ENCODE data around the gene CAV1. TPM values are rescaled to one million over a fixed set of nuclear protein-coding genes. Genes with fewer than 3 reads are reported as not detected.

The CAV1 gene
- total and polyA plus RNA-seq, 2 of the 4 experiments (the other 2 are of a cell fraction) = 1,592 to 1,808 TPM

DNA sequence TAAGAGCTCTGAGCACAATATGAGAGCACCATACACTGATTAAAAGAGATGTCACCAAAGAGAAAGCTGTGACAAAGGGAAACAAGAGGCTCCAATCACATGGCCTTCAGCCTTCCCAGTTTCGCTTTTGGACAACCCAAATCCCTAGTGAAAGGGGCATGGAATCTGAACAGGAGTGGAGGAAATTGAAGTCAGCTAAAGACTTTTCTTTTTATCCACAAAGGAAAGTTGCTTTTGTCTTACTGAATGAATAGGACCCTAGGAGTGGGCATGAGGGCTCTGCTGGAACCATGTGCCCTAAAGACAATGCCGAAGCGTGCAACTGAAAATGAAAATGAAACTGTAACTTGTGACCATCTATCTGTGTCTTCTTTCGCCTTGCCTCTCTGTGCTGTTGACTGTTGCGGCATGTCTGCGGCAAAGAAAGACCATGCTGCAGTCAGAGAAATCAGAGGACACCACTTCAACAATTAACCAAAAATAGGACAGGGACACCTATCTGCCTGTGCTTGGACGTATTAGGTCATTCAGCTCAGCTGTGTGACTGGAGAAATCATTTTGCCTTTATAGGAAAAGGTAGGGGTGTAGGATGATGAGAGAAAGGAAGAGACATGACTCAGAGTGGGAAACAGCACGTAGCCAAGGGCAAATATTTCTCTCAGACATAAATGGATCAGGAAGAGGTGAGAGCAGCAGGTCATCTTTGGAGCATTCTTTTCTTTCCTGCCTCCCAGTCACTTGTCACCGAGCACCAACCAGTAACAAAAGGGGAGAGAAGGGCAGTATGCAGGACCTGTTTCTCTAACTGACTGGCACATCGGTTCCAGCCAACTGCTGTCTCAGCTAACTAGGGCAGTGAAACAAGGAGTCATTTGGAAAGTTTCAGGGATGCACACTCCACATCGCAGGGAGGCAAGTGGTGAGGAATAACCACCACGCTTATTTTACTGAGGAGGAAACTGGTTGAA is 13.0 kb upstream of the CAV1 start:
- POLR2A ChIA-PET (ENCODE audit: unreplicated experiment) = interaction anchor here (0.8 kb wide), 1 partner anchor 9 kb away, joined by 5 read pairs; no protein-coding TSS in a partner anchor
- intact Hi-C loops (cut with micrococcal nuclease) = no loop called here
- peaks cover 8% of the 10 kb centered on the region for H3K4me1 ChIP-seq (ENCODE audit: control insufficient read depth, insufficient read depth, low read length)

More for the DNA sequence above, 13.0 kb upstream of the CAV1 start:
- no TSS peak for BruUV-seq (replicated peaks)
- peak; percentile 69 for DNase-seq
- Histone ChIP-seq H3K56ac (ENCODE audit: extremely low read depth, insufficient read depth, low read length) (peak overlapping the region; percentile 57), H3K18ac (ENCODE audit: low read depth, low read length) (peak overlapping the region; percentile 56), H4K91ac (ENCODE audit: insufficient read depth, low read depth, low read length) (peak overlapping the region; percentile 90), H4K5ac (ENCODE audit: low read depth, low read length) (peak overlapping the region; percentile 63), H2BK20ac (ENCODE audit: low read depth, low read length) (peak overlapping the region; percentile 96), H3K4ac (ENCODE audit: low read depth, low read length) (peak overlapping the region; percentile 97), H3K9me1 (ENCODE audit: insufficient read depth, low read length) (no peaks in the 10 kb centered on the region; the same call in none of the 2 replicates), H2AK5ac (ENCODE audit: low read depth, low read length) (peak overlapping the region; percentile 72), H2AK9ac (replicated peaks; ENCODE audit: low read depth, low read length, poor library complexity) (peak overlapping the region; percentile 59), H3K27ac (ENCODE audit: insufficient read depth, low read length) (peak overlapping the region; percentile 78), H3K79me1 (ENCODE audit: low read depth in 1 of 2, low read length in 2 of 2) (peaks cover 0 to 12% of the 10 kb centered on the region in 2 experiments; a peak in 2 of 4 replicates), H3K4me2 (ENCODE audit: low read depth, low read length) (peak overlapping the region; percentile 63), H4K8ac (ENCODE audit: low read depth in 2 of 2, low read length in 2 of 2) (peak overlapping the region; percentile 70 to 81), H2BK15ac (ENCODE audit: low read depth, low read length) (peak overlapping the region; percentile 84), H2BK120ac (ENCODE audit: low read depth, low read length) (peak overlapping the region; percentile 97), H3K36me3 (ENCODE audit: control insufficient read depth, insufficient read depth, low read length) (peaks cover 5% of the 10 kb centered on the region), H2BK5ac (ENCODE audit: low read depth, low read length, poor library complexity, severe bottlenecking) (peak overlapping the region; percentile 94), H3K9me3 (ENCODE audit: control insufficient read depth, insufficient read depth, low read length) (no peaks in the 10 kb centered on the region), H2AFZ (replicated peaks; ENCODE audit: low read length, poor library complexity) (peak overlapping the region; percentile 75), H3K23ac (ENCODE audit: low read depth, low read length) (peak overlapping the region; percentile 92), H3K27me3 (ENCODE audit: control insufficient read depth, insufficient read depth, low read length) (no peaks in the 10 kb centered on the region), H3K14ac (replicated peaks; ENCODE audit: low read depth, low read length) (peak overlapping the region; percentile 96), H3K9ac (ENCODE audit: low read depth, low read length) (peak overlapping the region; percentile 22; the same call in 1 of the 2 replicates), H4K20me1 (ENCODE audit: insufficient read depth, low read length) (peaks cover 3% of the 10 kb centered on the region; the same call in 1 of the 2 replicates), H3K4me3 (ENCODE audit: insufficient read depth, low read depth, low read length) (peak overlapping the region; percentile 7; the same call in 1 of the 2 replicates)
- CTCF ChIA-PET = interaction anchor here (1.1 kb wide), 1 partner anchor 14 kb away, joined by 3 read pairs; no protein-coding TSS in a partner anchor
- dilution Hi-C loops (cut with HindIII; ENCODE audit: low sequenced_read_pairs, unreplicated experiment) (loop anchor here (25.0 kb wide), 1 partner anchor 250 kb away; no protein-coding TSS in a partner anchor), in situ Hi-C loops (cut with MboI; ENCODE audit: low sequenced_read_pairs) (no loop called here)
- TF ChIP-seq BHLHE40 (IDR thresholded peaks at IDR 0.05; ENCODE audit: low read depth, low read length) (no peak), RFX5 (IDR thresholded peaks at IDR 0.05; ENCODE audit: low read depth, low read length) (no peak), MXI1 (IDR thresholded peaks at IDR 0.05; ENCODE audit: borderline replicate concordance, low read depth, low read length) (no peak), RCOR1 (IDR thresholded peaks at IDR 0.05; ENCODE audit: insufficient replicate concordance, low read length) (no peak), CEBPB (IDR thresholded peaks at IDR 0.05; ENCODE audit: low read depth, low read length) (no peak), SMC3 (IDR thresholded peaks at IDR 0.05; ENCODE audit: low read depth, low read length) (no peak), FOS (IDR thresholded peaks at IDR 0.05; ENCODE audit: low read depth, low read length) (no peak), MAZ (IDR thresholded peaks at IDR 0.05; ENCODE audit: borderline replicate concordance, low read depth, low read length) (no peak), CHD1 (IDR thresholded peaks at IDR 0.05; ENCODE audit: low read depth, low read length) (no peak), CTCF (conservative IDR thresholded peaks at IDR 0.05; ENCODE audit: low read depth, low read length) (no peak)
- 77% methylated on average over 3 of the region's 12 CpGs; no CpG with 5 or more reads in 1 of the 2 experiments for WGBS, 2 experiments (ENCODE audit: extremely low coverage in 2 of 2, insufficient read length in 1 of 2)
- ATAC-seq (ENCODE audit: low read depth) = peak; percentile 69
